Activated naive CD4-positive, alpha-beta T cell treated with Interleukin-2 at 50 U/mL for 16 hours (primary cell): ENCODE results near the gene PDZD4.

Source experiments
- DNase-seq: peaks from one replicate; pipeline ENCODE4 v3.0.0-alpha.2; 2020

The PDZD4 gene

DNA sequence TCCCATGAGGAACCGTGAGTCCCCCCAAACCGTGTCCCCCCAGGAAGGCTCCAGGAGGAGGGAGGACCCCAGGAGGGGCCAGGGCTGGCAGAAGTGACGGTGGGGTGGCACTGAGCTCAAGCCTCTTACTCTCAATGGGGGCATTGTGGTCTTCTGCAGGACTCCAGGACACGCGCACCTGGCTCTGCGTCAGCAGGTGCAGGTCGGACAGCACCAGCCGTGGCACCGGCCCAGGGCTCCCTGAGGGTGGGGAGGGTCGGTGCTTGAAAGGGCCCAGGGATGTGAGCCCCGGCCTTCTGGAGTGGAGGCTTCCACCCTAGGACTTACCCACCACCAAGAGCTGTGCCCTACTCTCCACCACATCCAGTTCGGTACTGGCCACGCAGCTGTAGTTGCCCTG lies 37.3 kb upstream of the PDZD4 start:
- DNase-seq: no peak

DNA sequence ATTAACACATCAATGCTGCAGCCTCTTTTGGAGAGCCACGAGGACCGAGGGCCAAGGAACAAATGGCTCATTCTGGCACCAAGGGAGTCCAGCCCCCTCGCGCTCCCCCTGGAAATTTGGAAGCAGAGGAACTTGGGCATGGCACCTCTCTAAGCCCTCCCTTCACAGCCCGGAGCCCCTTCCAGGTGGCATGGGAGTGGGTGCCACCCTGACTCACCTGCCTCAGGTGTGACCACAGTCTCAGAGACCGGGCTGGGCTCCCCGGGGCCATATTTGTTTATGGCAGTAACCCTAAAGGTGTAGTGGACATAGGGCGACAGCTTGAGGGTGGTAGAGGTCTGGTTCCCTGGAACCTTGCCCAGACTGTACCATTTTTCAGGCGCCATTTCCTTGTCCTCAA lies 36.8 kb upstream of the PDZD4 start:
- DNase-seq: no peak

DNA sequence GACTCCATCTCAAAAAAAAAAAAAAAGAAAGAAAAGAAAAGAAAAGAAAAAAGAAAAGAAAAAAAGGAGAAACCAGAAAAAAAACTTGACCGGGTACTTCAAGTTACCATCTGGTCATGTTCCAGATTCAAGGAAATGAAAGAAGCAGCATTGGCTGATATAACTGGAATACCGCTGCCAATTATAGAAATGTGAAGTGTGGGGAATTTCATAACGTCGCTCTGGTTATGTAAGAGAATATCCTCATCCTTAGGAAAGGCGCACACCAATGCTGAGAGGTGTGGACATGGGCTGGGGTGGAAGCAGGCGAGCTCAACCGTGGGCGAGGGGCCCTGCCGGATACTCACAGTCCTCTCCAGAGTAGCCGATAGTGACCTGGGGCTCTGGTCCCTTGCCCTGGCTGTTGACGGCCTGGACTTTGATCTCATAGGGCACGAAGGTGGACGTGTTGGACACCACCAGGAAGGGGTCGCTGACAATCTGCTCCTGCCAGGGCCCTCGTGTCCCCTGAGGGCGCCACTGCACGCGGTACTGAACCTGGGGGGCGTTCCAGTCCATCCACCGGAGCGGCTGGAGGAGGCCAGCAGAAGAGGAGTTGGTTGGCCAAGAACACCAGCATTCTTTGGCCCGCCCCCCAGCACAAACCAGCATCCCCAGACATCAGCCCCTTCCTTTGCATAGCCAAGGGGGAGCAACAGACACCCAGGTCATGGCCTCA lies 36.1 kb upstream of the PDZD4 start:
- DNase-seq: no peak

DNA sequence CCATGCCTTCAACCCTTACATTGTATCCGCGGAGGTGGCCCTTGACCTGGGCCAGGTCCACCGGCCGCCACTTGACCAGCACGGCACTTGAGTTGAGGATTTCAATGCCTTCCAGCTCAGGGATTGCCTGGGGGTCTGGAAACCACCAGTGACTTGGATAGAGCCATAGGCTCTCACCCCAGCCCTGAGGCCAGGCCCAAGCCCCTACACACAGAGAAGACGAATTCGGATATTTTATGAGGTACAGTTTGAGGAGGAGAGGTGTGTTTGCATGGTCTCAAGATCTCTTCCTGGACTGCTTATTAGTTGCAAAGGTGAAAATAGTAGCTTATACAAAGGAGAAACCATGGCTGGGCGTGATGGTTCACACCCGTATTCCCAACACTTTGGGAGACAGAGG lies 35.3 kb upstream of the PDZD4 start:
- no peak for DNase-seq

DNA sequence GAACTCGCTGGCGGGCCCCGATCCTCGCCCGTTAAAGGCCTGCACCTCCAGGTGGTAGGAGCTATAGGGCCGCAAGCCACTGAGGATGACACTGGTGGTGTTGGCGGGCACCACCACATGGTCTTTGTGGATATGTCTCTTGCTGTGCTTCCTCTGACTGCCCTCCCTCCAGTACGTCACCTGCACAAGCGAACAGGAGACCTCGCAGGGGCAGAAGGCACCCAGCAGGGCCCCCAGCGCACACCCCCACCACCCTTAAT lies 34.9 kb upstream of the PDZD4 start:
- DNase-seq: no peak

GRCh38 chrX:153864561-153865320 lies 34.4 kb upstream of the PDZD4 start:
- DNase-seq: no peak

GRCh38 chrX:153864101-153864500 lies 33.8 kb upstream of the PDZD4 start:
- DNase-seq: no peak

- no peak for DNase-seq
These were observed 33.1 kb upstream of the PDZD4 start for GRCh38 chrX:153863251-153863991.

GRCh38 chrX:153862369-153863250 lies 32.3 kb upstream of the PDZD4 start:
- DNase-seq: no peak

GRCh38 chrX:153861733-153862310 lies 31.5 kb upstream of the PDZD4 start:
- DNase-seq: no peak

DNA sequence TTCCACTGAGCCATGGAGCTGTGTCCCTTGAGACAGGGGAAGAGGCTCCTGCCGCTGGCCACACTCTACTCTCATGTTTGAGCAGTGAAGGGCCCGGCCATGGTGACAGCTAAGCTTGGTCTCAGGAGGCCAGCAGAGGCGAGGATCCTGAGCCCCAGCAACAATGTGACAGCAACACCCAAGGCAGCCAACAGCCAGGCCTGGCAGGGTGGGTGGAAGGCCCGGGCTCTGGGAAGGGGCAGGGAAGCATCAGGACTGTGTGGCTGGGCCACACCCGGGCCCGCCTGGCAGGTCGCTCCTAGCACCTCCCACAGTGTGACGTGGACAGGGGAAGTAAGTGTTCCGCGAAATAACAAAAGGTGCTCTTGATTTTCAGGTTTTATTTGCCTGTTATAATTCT lies 30.8 kb upstream of the PDZD4 start:
- no peak for DNase-seq

GRCh38 chrX:153857348-153857903 lies 27.1 kb upstream of the PDZD4 start:
- DNase-seq: no peak

GRCh38 chrX:153854702-153855101 lies 24.4 kb upstream of the PDZD4 start:
- DNase-seq: no peak

DNA sequence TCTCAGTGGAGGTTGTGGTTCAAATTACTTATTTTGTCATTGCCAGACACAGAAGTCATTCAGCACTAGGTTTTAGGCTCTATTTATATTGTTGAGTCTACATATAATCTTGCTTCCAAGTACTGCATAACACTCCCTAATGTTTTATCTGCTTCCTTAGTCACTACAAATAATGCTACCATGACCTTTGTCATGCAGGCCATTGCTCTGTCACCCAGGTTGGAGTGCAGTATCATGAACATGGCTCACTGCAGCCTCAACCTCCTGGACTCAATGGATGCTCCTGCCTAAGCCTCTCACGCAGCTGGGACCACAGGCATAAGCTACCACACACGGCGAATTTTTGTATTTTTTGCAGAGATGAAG lies 23.5 kb upstream of the PDZD4 start:
- DNase-seq: no peak

DNA sequence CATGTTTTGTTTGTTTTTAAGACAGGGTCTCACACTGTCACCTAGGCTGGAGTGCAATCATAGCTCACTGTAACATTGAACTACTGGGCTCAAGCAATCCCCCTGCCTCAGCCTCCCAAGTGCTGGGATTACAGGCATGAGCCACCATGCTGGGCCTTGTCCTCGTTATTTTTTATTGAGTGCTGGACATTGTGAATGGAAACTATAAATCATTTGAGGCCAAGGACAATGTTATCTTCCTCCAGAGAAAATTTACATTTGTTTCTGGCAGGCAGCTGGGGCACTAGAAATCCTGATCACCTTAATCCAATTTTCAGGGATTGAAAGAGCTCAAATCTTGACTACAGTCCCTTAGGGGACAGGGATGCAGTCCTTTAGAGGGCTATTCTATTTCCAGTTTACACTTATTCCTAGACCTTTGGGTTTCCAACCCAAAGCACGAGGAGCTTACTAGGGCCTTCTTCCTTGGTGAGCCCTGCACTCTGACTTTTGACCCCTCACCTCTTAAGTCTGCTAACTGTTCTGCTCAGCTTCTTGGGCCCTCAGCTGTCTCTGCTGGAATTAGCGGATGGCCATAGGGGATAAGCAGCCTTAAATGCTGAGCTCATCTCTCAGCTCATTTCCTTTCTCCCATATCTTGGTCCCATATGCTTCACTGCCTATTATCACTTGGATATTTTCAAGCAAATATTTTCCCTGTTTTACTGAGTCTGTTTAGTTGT lies 23.0 kb upstream of the PDZD4 start:
- no peak for DNase-seq

- no peak for DNase-seq
These were observed 21.6 kb upstream of the PDZD4 start for GRCh38 chrX:153851981-153852380.

DNA sequence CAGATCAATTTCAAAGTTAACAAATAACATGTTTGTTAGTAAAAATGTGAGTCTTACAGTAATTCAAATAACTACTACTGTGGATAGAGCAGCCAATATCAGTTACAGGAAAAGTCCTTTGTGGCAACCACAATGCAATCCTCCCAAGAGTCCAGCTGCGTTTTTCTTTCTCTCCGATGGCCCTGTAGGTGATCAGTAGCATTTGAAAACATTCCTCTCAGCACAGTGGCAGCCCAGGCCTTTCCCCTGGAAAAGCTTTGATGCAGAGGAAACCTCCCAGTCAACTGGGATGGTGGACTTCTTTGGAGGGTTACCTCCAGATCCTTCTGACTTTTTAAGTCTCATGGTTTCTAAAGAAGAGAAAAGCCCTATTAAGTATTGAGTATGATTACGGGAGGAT lies 18.0 kb upstream of the PDZD4 start:
- DNase-seq: no peak

GRCh38 chrX:153845842-153846241 lies 15.5 kb upstream of the PDZD4 start:
- DNase-seq: no peak

- no peak for DNase-seq
These were observed 14.9 kb upstream of the PDZD4 start for GRCh38 chrX:153845195-153845594.

GRCh38 chrX:153844509-153845082 lies 14.3 kb upstream of the PDZD4 start:
- no peak for DNase-seq

- no peak for DNase-seq
These were observed 6.6 kb upstream of the PDZD4 start for GRCh38 chrX:153836921-153837320.

GRCh38 chrX:153832728-153833127 lies 2.4 kb upstream of the PDZD4 start:
- no peak for DNase-seq
